ENCODE results near the gene SLC16A13. TPM values are rescaled to one million over a fixed set of nuclear protein-coding genes. Genes with fewer than 3 reads are reported as not detected.

Gene SLC16A13
- total and polyA plus RNA-seq, 10 of the 15 experiments (the other 5 are each of a cell fraction or from before 2014, with no cell fraction given), result 0.34 to 12.1 (median 3.3) TPM

- TF ChIP-seq PAX8 (IDR thresholded peaks at IDR 0.05), result no peak
- TF ChIP-seq FOXK2 (IDR thresholded peaks at IDR 0.05), result no peak
- no peak for TF ChIP-seq E4F1 (IDR thresholded peaks at IDR 0.05; ENCODE audit: borderline replicate concordance, partially characterized antibody)
- TF ChIP-seq NR2C2 (IDR thresholded peaks at IDR 0.05; ENCODE audit: borderline replicate concordance, control insufficient read depth, insufficient read length, low read depth), result no peak
- TF ChIP-seq SREBF2 (IDR thresholded peaks at IDR 0.05; ENCODE audit: low read length), result no peak
- TF ChIP-seq SUPT20H (IDR thresholded peaks at IDR 0.05; ENCODE audit: borderline replicate concordance, control insufficient read depth, low read depth, low read length), result no peak
- no peak for TF ChIP-seq CEBPZ (IDR thresholded peaks at IDR 0.05; ENCODE audit: low read depth, low read length)
- TF ChIP-seq TCF7 (IDR thresholded peaks at IDR 0.05; ENCODE audit: borderline replicate concordance), result no peak
- TF ChIP-seq HDAC2 (IDR thresholded peaks at IDR 0.05), result no peak
- TF ChIP-seq MEF2A (IDR thresholded peaks at IDR 0.05; ENCODE audit: insufficient read depth, low read depth, low read length), result 0 out of 2 replicates have a peak, but pooled peaks have one; percentile 30
- TF ChIP-seq SIN3A (IDR thresholded peaks at IDR 0.05; ENCODE audit: low read depth, low read length), result no peak; the same call in 1 of the 2 replicates
- TF ChIP-seq ETV6 (conservative IDR thresholded peaks at IDR 0.05 in 1 of 2, IDR thresholded peaks at IDR 0.05 in 1 of 2; ENCODE audit: borderline replicate concordance in 1 of 2, low read depth in 1 of 2), result no peak
- TF ChIP-seq PKNOX1 (IDR thresholded peaks at IDR 0.05), result peak; percentile 75
- no peak for TF ChIP-seq JUNB (IDR thresholded peaks at IDR 0.05)
- TF ChIP-seq RELB (IDR thresholded peaks at IDR 0.05; ENCODE audit: low read depth), result peak; percentile 82; the same call in 1 of the 2 replicates
- TF ChIP-seq KAT2A (conservative IDR thresholded peaks at IDR 0.05; ENCODE audit: control insufficient read depth, low read depth, low read length), result no peak
- no peak for TF ChIP-seq SIX5 (IDR thresholded peaks at IDR 0.05; ENCODE audit: low read depth, low read length, severe bottlenecking)
Observed at GRCh38 chr17:7014995-7015958, 20.5 kb upstream of the SLC16A13 start (continued).

Data from GM12878 (cell line).